Skeletal muscle satellite cell (primary cell): ENCODE data around the gene BAIAP2L1.
A peak's percentile ranks its signal among the peaks of the same experiment; 100 is the strongest.
"Not testable (repeated sequence)": the region's sequence is repeated elsewhere in the genome, so short reads cannot be mapped to it uniquely, and the experiment has no call there.

Experiments
- H3K27me3 ChIP-seq: 2 replicates; pipeline ENCODE4 v1.7.0; 2013; ENCODE audit warnings: low read length; ENCODE audit not compliant: control insufficient read depth, insufficient read depth
- H3K36me3 ChIP-seq: 2 replicates; pipeline ENCODE4 v1.7.0; 2013; ENCODE audit warnings: mild to moderate bottlenecking, control low read depth, low read length; ENCODE audit not compliant: insufficient read depth
- H3K4me1 ChIP-seq: 2 replicates; pipeline ENCODE4 v1.7.0; 2013; ENCODE audit warnings: low read length; ENCODE audit not compliant: control insufficient read depth, insufficient read depth
- H3K4me2 ChIP-seq: 2 replicates; pipeline ENCODE4 v1.7.0; 2013; ENCODE audit warnings: mild to moderate bottlenecking, low read length
- H3K4me3 ChIP-seq: 2 replicates; pipeline ENCODE4 v1.7.0; 2013; ENCODE audit warnings: low read length
- H3K9ac ChIP-seq: 2 replicates; pipeline ENCODE4 v1.7.0; 2013; ENCODE audit warnings: mild to moderate bottlenecking, low read depth, low read length, moderate library complexity
- H3K9me3 ChIP-seq: replicated peaks from 2 replicates; pipeline ENCODE4 v1.7.0; 2013; ENCODE audit warnings: mild to moderate bottlenecking, control low read depth, low read length

BAIAP2L1 gene

DNA sequence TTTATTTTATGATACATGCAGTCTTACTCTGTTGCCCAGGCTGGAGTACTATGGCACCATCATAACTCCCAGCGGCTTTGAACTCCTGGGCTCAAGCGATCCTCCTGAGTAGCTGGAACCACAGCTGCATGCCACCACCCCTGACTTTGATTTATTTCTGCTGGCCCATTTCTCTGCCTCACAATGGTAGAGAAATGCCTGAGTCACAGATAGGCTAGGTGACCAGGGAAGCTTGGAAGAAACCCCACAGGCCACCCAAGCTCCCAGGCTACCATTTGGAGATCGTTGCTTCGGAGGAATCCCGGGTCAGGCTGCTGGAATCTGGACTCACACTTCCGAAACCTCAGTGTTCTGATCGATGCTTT is 17.4 kb upstream of the BAIAP2L1 start:
- H3K36me3 ChIP-seq = no peaks in the 10 kb centered on the region
- no peaks in the 10 kb centered on the region for H3K27me3 ChIP-seq
- H3K4me3 ChIP-seq = no peak overlapping the region
- H3K9ac ChIP-seq = peak overlapping the region; percentile 7
- no peaks in the 10 kb centered on the region for H3K9me3 ChIP-seq
- peak overlapping the region; percentile 62 for H3K4me2 ChIP-seq
- peaks cover 26% of the 10 kb centered on the region for H3K4me1 ChIP-seq

DNA sequence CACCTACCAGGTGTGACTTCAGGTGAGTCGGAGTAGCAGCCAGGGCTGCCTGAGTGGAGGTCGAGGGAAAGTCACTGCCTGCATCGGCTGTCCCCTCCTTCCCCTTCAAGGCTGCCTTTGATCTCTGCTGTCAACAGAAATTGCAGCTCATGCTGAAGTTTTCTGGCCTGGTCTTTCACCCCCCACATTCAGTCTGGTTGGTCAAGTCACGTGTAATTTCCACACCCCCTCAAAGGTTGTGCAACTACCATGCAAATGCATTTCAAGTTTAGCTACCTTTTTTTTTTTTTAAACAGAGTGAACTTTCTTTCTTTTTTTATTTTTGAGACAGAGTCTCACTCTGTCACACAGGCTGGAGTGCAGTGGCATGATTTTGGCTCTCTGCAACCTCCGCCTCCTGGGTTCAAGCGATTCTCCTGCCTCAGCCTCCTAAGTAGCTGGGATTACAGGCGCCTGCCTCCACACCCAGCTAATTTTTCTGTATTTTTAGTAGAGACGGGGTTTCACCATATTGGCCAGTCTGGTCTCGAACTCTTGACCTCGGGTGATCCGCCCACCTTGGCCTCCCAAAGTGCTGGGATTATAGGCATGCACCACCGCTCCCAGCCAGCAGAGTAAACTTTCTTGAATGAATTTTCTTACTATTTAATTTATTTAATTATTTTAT is 16.8 kb upstream of the BAIAP2L1 start:
- not testable (repeated sequence) for H3K9ac ChIP-seq, H3K4me3 ChIP-seq, H3K27me3 ChIP-seq, H3K36me3 ChIP-seq, H3K4me2 ChIP-seq, H3K9me3 ChIP-seq
- H3K4me1 ChIP-seq = peaks cover 26% of the 10 kb centered on the region

DNA sequence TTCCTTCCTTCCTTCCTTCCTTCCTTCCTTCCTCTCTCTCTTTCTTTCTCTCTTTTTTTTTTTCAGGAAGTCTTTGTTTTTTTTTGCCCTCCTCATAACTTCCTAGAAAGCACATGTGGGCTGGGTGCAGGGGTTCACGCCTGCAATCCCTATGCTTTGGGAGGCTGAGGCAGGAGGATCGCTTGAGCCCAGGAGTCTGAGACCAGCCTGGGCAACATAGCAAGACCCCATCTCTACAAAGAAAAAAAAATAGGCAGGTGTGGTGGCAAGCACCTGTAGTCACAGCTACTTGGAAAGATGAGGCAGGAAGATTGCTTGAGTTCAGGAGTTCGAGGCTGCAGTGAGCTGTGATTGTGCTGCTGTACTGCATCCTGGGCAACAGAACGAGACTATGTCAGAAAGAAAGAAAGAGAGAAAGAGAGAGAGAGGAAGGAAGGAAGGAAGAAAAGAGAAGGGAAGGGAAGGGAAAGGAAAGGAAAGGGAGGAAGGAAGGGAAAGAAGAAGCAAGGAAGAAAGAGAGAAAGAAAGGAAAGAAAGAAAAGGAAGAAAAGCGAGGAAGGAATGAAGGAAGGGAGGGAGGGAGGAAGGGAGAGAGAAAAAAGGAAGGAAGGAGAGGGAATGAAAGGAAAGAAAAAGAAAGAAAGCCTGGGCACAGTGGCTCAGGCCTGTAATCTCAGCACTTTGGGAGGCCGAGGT is 13.5 kb upstream of the BAIAP2L1 start:
- Histone ChIP-seq H3K9ac (no peak overlapping the region), H3K4me2 (no peak overlapping the region), H3K4me1 (peaks cover 24% of the 10 kb centered on the region), H3K36me3 (no peaks in the 10 kb centered on the region), H3K9me3 (no peaks in the 10 kb centered on the region), H3K4me3 (no peak overlapping the region), H3K27me3 (no peaks in the 10 kb centered on the region)

- not testable (repeated sequence) for H3K4me3 ChIP-seq, H3K9ac ChIP-seq, H3K4me2 ChIP-seq, H3K9me3 ChIP-seq, H3K27me3 ChIP-seq, H3K36me3 ChIP-seq
- peaks cover 18% of the 10 kb centered on the region for H3K4me1 ChIP-seq
Measured at GRCh38 chr7:98413655-98414054, 12.8 kb upstream of the BAIAP2L1 start.

GRCh38 chr7:98409843-98410242 is 9.0 kb upstream of the BAIAP2L1 start:
- Histone ChIP-seq H3K4me1 (no peaks in the 10 kb centered on the region), H3K27me3 (peaks cover 6% of the 10 kb centered on the region), H3K9ac (no peak overlapping the region), H3K4me3 (no peak overlapping the region), H3K9me3 (no peaks in the 10 kb centered on the region), H3K36me3 (no peaks in the 10 kb centered on the region), H3K4me2 (no peak overlapping the region)

- H3K4me3 ChIP-seq, H3K4me2 ChIP-seq, H3K36me3 ChIP-seq, H3K4me1 ChIP-seq, H3K9me3 ChIP-seq, H3K9ac ChIP-seq: not testable (repeated sequence)
- peaks cover 14% of the 10 kb centered on the region for H3K27me3 ChIP-seq
Measured at GRCh38 chr7:98408146-98408545, 7.3 kb upstream of the BAIAP2L1 start.

DNA sequence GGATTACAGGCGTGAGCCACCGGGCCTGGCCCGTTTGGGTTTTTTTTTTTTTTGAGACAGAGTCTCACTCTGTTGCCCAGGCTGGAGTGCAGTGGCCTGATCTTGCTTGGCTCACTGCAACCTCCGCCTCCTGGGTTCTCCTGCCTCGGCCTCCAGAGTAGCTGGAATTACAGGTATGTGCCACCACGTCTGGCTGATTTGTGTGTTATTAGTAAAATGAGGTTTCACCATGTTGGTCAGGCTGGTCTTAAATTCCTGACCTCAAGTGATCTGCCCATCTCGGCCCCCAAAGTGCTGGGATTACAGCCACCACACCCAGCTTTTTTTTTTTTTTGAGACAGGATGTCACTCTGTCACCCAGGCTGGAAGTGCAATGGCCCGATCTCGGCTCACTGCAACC is 5.9 kb upstream of the BAIAP2L1 start:
- Histone ChIP-seq H3K9me3 (no peaks in the 10 kb centered on the region), H3K27me3 (peaks cover 25% of the 10 kb centered on the region), H3K4me2 (no peak overlapping the region), H3K4me1 (no peaks in the 10 kb centered on the region), H3K4me3 (no peak overlapping the region), H3K36me3 (no peaks in the 10 kb centered on the region), H3K9ac (no peak overlapping the region)

DNA sequence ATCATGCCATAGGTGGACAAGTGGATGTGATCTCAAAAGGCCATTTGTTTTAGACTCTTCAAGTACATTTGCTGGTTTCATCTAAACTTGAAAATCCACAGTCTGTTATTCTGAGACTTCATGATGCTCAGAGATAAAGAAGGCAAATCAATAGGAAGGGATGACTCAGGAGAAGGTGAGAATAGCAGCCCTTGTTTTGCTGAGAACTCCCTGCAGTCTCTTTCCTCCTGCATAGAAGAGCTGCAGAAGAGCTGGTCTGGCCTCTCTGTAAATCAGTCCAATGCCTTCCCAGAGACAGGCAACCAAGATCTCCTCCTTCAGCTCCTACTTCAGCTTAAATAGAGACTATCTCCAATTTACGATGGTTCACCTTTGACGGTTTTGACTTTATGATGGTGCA is 4.0 kb upstream of the BAIAP2L1 start:
- H3K4me2 ChIP-seq = no peak overlapping the region
- peaks cover 11% of the 10 kb centered on the region for H3K4me1 ChIP-seq
- no peak overlapping the region for H3K9ac ChIP-seq
- no peak overlapping the region for H3K4me3 ChIP-seq
- peaks cover 28% of the 10 kb centered on the region for H3K27me3 ChIP-seq
- H3K36me3 ChIP-seq = no peaks in the 10 kb centered on the region
- H3K9me3 ChIP-seq = no peaks in the 10 kb centered on the region

DNA sequence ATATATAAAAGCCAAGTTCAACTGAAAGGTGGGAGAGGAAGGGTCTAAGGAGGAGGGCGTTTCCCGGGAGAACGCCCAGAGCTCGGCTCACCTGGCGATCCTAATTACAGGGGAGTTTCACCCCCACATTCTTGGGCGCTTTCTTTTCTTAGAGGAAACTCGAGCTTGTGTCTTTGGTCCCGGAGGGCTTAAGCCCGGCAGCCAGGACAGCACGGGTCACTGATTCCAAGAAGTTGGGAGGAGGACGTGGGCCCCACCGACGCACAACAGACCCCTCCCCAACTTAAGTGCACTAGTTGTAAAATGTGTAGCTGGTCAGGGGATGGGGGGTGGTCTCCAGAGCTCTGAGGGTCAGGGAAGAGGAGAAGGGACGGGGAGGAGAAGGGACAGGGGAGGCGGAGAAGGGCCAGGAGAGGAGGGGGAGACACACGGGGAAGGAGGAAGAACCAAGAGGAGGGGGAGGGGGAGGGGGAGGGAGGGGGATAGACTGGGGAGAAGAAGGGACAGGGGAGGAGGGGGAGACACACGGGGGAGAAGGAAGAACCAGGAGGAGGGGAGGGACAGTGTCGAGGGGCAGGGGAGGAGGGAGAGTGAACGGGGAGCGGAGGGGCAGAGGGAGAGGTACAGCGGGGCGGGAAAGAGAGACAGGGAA is 874 bp downstream of the BAIAP2L1 start:
- H3K4me2 ChIP-seq = peak overlapping the region; percentile 85
- no peaks in the 10 kb centered on the region for H3K36me3 ChIP-seq
- H3K9me3 ChIP-seq = no peaks in the 10 kb centered on the region
- peak overlapping the region; percentile 70 for H3K4me3 ChIP-seq
- H3K9ac ChIP-seq = no peak overlapping the region
- H3K27me3 ChIP-seq = peaks cover 29% of the 10 kb centered on the region
- peaks cover 17% of the 10 kb centered on the region for H3K4me1 ChIP-seq

- Histone ChIP-seq H3K4me1 (peaks cover 17% of the 10 kb centered on the region), H3K9ac (no peak overlapping the region), H3K9me3 (no peaks in the 10 kb centered on the region), H3K36me3 (no peaks in the 10 kb centered on the region), H3K27me3 (peaks cover 23% of the 10 kb centered on the region), H3K4me3 (peak overlapping the region; percentile 31), H3K4me2 (peak overlapping the region; percentile 51)
Measured at GRCh38 chr7:98399462-98399861, 1.4 kb downstream of the BAIAP2L1 start.

- Histone ChIP-seq H3K4me2 (no peak overlapping the region), H3K9ac (no peak overlapping the region), H3K36me3 (no peaks in the 10 kb centered on the region), H3K4me3 (no peak overlapping the region), H3K9me3 (no peaks in the 10 kb centered on the region), H3K27me3 (peaks cover 19% of the 10 kb centered on the region), H3K4me1 (peaks cover 17% of the 10 kb centered on the region)
Measured at GRCh38 chr7:98398567-98399372, 2.1 kb downstream of the BAIAP2L1 start.
